NCI-H2227 (cell line): Measurements from ENCODE around the gene CFAP300.

Experiments
- DNase-seq: peaks from one replicate; lab custom pipeline; 2025; ENCODE audit not compliant: unreplicated experiment; lab: John Stamatoyannopoulos, UW

CFAP300 gene

GRCh38 chr11:102047305-102047924 lies at the start of gene CFAP300:
Gene CFAP300 (plus strand): TSS chr11:102047437. CDS start chr11:102047471, 34 bp downstream.
- peak; percentile 21 for DNase-seq

- no peak for DNase-seq
Observed at GRCh38 chr11:102001657-102002338, 45.4 kb upstream of the CFAP300 start.

GRCh38 chr11:102004220-102004619 lies 43.0 kb upstream of the CFAP300 start:
- no peak for DNase-seq

- no peak for DNase-seq
Observed at GRCh38 chr11:102005306-102005705, 41.9 kb upstream of the CFAP300 start.

- DNase-seq, result no peak
Observed at GRCh38 chr11:102006835-102007566, 40.2 kb upstream of the CFAP300 start.

GRCh38 chr11:102007567-102008437 lies 39.4 kb upstream of the CFAP300 start:
- peak; percentile 16 for DNase-seq

GRCh38 chr11:102010776-102011494 lies 36.3 kb upstream of the CFAP300 start:
- no peak for DNase-seq

GRCh38 chr11:102012946-102013345 lies 34.3 kb upstream of the CFAP300 start:
- DNase-seq, result no peak

- DNase-seq, result no peak
Observed at GRCh38 chr11:102014756-102015155, 32.5 kb upstream of the CFAP300 start.

- no peak for DNase-seq
Observed at GRCh38 chr11:102017026-102017425, 30.2 kb upstream of the CFAP300 start.

- DNase-seq, result no peak
Observed at GRCh38 chr11:102026217-102026616, 21.0 kb upstream of the CFAP300 start.

GRCh38 chr11:102026959-102027358 lies 20.3 kb upstream of the CFAP300 start:
- DNase-seq, result no peak

GRCh38 chr11:102036757-102037156 lies 10.5 kb upstream of the CFAP300 start:
- DNase-seq, result no peak

- DNase-seq, result no peak
Observed at GRCh38 chr11:102046841-102047240, 396 bp upstream of the CFAP300 start.

- no peak for DNase-seq
Observed at GRCh38 chr11:102050927-102051575, 3.8 kb downstream of the CFAP300 start.

GRCh38 chr11:102061276-102061675 lies 14.0 kb downstream of the CFAP300 start:
- no peak for DNase-seq

- DNase-seq, result no peak
Observed at GRCh38 chr11:102062106-102062505, 14.9 kb downstream of the CFAP300 start.

- DNase-seq, result no peak
Observed at GRCh38 chr11:102064316-102064715, 17.1 kb downstream of the CFAP300 start.

GRCh38 chr11:102070766-102071165 lies 23.5 kb downstream of the CFAP300 start:
- DNase-seq, result no peak
